Fibroblast of skin of scalp (primary cell): ENCODE results near the gene ZCCHC8. TPM values are rescaled to one million over a fixed set of nuclear protein-coding genes. Genes with fewer than 3 reads are reported as not detected.
"Not testable (repeated sequence)": the region's sequence is repeated elsewhere in the genome, so short reads cannot be mapped to it uniquely, and the experiment has no call there.

ENCODE experiments used
- DNase-seq: peaks from one replicate; pipeline ENCODE4 v3.0.0-alpha.2; 2013
- polyA plus RNA-seq, 2 experiments: library from polyadenylated mRNA; unstranded; fragments of 120-200 nt; gene quantifications; one replicate each; pipeline ENCODE4 v1.2.1, GENCODE V29; 2013; ENCODE audit not compliant: insufficient read length in 2 of 2

The ZCCHC8 gene
- 24.6 TPM for polyA plus RNA-seq (2013, experiment 1 of 2; ENCODE audit: insufficient read length)
- 23.6 TPM for polyA plus RNA-seq (2013, experiment 2 of 2; ENCODE audit: insufficient read length)

DNA sequence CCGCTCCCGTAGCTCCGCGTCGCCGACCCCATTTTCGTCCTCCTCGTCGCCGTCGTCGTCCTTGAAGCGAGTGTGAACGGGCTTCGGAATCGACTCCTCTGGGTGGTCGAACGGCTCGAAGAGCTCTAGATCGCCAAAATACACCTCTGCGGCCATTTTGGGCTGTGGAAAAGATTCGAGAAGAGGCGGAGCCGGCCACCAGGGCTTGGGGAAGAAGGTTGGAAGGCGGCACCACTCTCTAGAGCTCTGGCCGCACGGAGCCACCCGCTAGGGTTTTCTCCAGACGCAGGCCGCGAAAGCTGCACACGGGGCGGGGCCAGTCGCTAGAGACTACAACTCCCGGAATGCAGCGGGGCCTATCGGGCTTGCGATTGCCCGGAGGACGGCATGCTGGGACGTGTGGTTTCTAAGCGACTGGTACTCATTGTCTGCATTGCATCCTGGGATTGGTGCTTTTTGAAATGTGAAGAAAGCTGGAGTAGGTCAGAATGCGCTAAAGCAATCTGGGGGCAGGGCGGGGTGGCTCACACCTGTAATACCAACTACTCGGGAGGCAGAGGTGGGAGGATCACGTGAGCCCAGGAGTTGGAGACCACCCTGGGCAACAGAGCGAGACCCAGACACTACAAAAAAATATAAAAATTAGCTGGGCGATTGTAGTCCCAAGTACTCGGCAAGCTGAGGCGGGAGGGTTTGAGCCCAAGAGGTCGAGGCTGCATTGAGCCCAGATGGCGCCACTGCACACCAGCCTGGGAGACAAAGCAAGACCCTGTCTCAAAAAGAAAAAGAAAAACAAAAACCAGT lies at the start of gene ZCCHC8:
Gene ZCCHC8 (minus strand): TSS at position 248 of the 804 bp plus-strand sequence. CDS start 92 bp downstream, at position 156.
- peak; percentile 98 for DNase-seq

DNA sequence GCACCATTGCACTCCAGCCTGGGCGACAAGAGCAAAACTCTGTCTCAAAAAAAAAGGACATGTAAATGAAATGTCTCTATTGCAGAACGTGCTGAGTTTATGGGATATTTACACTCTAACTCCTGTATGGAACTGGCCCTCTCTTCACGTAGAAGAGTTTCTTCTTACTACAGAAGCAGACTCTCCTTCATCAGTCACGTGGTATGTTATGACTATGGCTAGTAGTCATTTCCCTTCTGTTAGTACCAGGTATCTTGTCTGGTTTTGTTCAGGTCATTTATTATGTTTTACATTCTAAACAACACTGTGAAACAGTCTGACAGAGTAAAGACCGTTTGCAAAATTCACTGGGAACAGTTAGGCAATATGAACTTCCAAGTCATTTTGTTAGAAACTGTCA lies 46.6 kb upstream of the ZCCHC8 start:
- DNase-seq = no peak

DNA sequence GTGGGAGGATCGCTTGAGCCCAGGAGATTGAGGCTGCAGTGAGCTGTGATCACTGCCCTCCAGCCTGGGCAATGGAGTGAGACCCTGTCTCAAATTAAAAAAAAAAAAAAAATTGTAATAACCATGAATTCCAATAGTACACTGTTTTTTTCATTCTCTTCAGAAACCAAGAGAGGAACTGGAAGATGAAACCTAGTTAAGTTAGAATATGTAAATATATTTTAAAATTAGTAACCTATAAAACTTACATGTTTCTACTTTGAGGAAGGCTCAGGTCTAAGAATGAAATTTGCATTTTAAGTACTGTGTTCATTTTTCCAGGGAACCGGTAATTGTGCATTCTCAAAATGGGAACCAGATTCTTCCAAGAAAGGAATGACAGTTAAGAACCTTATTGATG lies 45.1 kb upstream of the ZCCHC8 start:
- DNase-seq = no peak

DNA sequence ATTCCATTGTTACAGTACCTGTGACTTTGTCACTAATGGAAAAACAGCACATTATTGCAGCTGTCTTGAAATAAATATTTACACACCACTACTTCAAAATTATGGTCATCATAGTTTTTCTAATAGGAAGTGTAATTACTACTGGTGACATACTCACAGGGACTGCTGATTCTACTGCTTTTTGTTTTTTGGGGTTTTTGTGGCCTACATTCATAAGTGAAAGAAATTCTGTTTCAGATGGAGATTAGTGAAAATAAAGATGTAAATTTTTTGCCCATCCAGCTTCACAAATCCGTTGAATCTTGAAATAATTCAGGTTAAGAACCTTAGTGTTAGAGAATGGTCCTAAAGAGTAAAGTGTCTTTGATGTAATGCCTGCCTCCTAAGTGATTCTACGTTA lies 43.8 kb upstream of the ZCCHC8 start:
- no peak for DNase-seq

DNA sequence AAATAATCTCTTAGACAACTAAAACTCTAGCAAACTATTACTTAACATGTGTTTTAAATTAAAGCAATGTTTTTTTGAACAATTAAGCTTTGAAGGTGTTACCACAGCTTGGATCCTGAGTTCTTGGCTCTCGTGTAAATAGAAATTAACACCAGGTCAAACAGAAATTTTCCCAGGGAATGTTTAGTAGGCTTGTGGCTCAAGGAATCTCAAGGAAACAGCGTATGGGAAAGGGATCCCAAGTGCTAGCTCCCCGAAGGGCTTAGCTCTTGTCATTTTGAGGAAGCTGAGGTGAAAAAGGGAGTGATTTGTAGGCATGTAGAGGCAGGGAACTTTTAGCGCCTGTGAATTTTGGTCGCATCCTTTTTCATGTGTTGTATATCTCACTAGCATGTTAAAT lies 37.8 kb upstream of the ZCCHC8 start:
- DNase-seq = no peak

DNA sequence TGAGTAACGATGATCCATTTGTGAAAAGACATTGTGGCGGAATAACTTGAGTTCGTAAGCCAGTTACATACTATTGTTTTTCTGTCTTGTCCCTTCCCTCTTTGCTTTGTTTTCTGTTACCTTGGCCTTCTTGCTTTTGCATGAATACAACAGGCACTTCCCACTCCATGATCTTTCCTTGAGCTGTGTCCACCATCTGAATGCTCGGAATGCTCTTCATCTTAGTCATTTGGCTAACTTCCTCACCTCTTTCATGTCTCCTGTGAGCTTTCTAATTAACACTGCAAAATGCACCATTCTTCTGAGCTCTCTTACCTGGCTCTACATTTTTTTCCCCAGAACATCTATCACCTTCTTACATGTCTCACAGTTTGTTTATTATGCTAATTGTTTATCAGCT lies 36.3 kb upstream of the ZCCHC8 start:
- DNase-seq = no peak

DNA sequence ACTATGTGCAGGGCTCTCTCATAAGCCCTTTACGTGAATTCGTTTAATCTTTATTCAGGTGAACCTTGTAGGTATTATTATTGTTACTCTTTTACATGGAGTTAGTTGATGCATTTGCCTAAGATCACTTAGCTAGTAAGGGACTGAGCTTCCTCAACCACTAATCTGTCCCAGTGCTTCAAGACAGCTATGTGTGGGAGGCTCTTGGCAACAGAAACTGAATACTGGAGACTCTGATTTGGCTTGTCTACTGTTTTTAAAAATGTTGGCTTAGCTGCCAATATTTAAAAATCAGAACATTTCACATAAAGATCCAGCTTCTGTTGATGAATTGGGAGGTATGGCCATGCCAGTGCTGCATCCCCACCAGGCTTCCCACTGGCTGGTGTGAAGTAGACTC lies 33.1 kb upstream of the ZCCHC8 start:
- DNase-seq = no peak

DNA sequence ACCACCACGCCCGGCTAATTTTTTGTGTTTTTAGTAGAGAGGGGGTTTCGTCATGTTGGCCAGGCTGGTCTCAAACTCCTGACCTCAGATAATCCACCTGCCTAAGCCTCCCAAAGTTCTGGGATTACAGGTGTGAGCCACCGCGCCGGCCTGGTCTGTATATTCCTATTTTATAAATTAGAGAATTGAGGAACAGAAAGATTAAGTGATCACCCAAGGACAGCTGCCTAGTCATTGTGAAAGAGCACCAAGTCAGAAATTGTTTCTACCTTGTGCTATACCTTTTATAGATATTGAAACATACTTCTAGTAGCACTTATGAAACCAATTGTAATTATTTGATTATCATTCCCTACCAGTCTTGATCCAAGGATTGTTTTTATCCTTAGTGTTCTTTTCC lies 28.3 kb upstream of the ZCCHC8 start:
- DNase-seq = no peak

DNA sequence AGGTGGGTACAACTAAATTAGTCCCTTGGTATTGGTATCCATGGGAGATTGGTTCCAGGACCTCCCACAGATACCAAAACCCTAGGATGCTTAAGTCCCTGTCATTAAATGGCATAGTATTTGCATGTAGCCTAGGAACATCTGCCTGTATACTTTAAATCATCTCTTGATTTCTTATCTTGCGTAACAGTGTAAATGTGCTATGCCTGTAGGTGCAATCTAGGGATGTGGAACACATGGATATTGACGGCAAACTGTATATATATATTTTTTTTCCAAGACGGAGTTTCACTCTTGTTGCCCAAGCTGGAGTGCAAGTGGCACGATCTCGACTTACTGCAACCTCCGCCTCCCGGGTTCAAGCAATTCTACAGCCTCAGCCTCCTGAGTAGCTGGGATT lies 27.9 kb upstream of the ZCCHC8 start:
- no peak for DNase-seq

DNA sequence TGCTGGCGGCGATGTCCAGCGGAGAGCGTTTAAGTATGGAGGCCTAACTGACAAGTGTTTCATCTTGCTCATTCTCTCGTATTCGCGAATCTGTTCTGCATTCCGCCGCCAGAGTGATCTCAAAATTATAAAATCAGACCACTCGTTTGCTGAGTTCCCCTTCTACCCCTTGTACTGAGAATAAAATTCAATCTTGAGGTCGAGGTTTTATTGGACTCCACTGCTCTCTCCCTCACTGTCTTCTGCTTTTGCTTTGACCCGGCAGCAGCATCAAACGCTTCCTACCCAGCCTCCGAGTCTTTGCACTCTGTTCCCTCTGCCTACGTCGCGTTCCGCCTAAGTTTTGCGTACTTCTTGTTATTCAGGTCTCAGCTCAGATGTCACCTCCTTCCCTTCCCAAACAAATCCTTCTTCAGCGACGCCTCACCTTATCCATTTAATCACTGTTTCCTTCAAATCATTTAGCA lies 26.8 kb upstream of the ZCCHC8 start:
- DNase-seq = no peak

DNA sequence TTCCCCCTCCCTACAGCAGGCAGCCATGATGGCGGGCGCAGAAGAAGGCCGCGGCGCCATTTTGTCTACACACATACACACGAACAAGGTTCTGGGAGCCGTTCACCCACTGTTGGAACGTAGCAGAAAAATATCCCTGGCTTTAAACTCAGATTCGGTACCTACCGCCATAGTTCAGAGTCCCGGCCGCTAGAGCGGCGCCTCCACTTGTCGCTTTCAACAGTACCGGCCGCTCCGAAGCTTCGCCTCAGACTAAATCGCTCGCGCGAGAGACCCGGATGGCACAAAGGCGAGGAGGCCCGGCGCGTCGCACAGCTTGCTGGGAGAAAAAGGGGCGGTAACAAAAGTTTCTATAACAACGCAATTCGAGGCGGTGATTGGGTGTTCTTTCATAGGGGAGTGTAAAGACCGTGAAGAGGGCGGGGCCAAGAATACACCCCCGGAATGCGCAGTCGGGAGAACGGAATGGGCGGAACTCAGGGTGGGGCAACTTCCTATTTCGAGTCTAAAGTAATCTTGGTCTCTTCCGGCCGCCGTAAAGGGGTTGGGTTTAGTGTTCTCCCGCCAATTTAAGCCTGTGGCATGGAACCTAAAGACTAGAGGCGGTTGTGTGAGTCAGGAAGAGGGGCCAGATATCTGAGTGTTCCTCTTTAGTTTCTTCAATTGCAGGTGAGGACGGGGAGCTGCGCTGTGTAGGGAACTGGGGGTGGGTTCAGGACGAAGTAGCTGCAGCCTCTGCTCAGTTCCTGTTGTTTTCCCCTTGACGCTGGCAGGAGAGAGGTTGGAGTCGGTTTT lies 26.1 kb upstream of the ZCCHC8 start, which contains the start of the genes KNTC1 and RSRC2:
Gene KNTC1 (plus strand): TSS at position 567 of the 795 bp plus-strand sequence. CDS start 2,815 bp downstream, outside the sequence.
Gene RSRC2 (minus strand): TSS at position 254 of the 795 bp plus-strand sequence. CDS start 83 bp downstream, at position 171.
- peak; percentile 100 for DNase-seq

DNA sequence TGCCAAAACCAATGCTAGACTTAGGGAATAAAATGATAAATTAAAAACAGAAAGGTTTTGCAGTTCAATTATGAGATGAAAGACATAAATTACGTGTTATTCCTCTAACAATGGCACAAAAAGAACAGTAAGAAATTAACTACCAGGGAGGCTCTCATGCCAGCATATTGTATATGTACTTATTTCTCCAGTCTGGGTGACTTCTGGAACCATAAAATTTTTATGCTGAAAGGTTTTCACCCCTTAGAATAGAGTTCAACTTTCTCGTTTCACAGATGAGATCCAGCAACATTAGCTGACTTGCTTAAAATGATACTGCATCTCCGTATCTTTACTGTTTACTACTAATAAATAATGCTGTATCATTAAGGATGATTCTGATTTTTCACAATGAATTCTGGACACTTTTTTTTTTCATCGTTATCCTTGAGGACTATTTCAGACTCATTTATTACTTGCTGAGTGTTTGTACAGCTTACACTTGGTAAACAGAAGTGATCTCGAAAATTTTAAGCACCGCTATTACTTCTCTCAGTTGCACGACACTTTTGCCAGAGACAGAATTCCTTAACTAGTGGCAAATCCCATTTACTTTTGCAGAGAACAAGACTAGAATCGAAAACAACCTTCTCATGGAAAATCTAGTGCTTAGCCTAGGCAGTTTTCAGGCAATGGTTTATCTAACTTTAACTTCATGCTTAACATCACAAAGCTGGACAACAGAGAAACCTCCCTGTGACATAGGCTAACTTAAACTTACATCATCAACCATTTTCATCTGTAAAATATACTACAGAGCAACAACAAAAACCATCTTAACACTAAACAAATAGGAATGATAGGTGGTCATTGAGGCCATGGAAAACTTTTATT lies 23.4 kb upstream of the ZCCHC8 start:
- no peak for DNase-seq

DNA sequence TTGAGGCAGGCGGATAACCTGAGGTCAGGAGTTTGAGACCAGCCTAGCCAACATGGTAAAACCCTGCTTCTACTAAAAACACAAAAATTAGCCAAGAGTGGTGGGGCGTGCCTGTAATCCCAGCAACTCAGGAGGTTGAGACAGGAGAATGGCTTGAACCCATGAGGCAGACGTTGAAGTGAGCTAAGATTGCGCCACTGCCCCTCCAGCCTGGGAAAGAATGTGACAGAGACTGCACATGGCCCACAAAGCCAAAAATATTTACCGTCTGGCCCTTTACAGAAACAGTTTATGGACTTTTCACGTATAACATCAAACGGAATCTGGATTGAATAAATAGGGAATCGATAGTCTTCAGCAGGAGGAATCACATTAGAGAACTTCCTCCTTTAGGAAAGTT lies 22.5 kb upstream of the ZCCHC8 start:
- DNase-seq = peak; percentile 66

DNA sequence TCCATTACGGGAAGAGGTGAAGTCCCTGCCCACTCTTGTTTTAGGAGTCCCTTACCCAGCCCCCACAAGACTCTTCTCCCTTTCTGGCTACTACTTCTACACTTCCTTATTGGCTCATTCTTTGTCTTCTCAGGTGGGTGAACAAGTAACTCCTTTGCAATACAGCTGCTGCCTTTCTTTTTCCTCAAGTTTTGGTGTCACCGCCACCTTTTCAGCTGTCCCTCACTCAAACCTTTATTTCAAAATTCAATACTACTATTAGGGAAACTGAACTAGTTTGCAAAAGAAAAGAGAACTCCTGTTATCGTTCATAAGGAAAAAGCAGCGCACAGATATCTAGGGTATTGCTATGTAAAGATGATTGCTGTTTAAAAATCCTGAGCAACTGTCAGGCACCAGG lies 19.9 kb upstream of the ZCCHC8 start:
- no peak for DNase-seq

DNA sequence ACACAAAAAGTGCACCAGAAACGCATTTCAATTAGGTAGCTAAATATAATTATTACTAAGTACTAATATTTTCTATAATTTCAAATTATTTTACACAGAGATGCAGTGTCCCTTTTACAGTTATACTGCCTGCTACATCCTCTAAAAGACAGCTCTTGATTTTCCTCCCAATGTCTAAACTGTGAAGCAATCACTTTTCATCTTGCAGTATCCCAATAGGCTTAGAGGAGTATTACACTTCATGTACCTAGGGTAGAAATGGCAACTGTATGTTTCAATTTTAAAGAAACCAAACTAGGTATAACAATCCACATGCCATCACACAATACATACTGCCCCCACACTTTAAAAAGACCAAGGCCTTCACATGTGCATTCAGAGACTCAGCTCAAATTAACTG lies 18.7 kb upstream of the ZCCHC8 start:
- DNase-seq = no peak

DNA sequence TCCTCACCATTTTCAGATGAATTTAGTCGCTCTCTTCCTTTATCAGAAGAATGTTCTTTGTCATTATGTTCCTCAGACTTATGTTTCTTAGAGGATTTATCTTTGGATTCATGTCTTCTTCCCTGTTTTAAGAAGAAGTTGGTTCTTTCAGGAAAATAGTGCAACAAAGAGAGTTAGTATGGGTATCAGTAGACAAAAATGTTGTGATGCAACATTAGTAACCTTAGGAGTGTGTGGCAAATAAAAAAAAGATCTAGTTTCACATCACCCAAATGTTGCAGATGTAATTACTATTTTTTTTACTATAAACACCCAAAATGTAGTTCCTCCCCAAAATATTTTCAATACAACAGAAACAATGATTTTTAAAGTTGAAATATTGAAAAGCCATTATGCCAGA lies 18.2 kb upstream of the ZCCHC8 start:
- DNase-seq = no peak

DNA sequence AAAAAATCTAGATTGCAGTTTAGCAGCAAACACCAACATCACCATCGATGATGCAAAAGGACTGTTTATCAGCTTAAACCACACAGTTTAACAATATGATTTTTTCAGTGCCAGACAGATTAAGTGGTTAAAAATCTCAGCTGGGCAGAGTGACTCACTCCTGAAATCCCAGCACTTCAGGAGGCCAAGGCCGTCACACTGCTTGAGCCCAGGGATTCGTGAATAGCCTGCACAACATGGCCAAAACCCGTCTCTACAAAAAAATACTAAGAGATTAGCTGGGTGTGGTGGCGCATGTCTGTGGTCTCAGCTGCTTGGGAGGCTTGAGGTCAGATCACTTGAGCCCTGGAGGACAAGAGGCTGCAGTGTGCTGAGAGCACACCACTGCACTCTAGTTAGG lies 17.1 kb upstream of the ZCCHC8 start:
- DNase-seq = peak; percentile 92

DNA sequence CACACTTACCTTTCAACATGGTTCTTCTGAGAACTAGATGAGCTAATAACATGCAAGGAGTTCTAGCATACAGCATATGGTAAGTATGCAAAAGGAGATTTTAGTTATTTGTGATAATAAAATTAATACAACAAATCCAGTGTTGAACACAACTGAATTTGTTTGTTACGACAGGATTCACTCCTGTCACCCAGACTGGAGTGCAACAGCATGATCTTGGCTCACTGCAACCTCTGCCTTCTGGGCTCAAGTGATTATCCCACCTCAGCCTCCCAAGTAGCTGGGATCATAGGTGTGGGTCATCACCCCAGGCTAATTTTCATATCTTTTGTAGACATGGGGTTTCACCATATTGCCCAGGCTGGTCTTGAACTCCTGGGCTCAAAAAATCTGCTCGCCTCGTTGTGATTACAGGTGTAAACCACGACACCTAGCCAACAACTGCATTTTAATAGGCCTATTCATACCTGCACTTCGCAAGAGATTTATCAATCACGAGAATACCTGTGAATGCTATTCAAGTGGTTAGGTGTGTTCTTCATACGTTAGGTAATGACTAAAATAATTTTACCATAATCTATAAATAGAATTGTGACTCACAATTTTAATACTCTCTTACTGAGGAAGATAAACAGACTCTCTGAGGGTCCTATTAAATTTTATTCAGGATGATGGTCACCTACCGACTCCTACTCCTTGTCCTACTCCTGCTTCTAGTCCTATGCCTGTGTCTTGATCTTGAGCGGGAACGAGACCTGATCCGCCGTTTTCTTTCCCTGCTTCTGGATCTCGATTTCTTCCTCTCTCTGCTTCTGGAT lies 16.0 kb upstream of the ZCCHC8 start:
- no peak for DNase-seq

DNA sequence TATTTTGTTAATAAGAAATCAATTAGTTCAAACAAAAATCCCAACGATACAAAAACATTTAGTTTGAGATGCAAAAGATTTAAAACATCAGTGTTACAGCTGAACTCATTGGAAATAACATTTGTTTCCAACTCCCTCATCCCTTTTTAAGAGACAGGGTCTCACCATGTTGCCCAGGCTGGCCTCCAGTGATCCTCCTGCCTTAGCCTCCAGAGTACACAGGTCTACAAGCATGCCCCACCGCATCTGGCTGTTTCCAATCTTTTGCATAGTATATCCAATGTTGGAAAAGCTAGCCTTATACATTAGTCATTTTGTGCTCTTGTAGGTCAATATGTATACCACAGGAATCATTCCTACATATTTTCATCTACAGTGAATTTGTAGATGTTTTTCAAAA lies 14.5 kb upstream of the ZCCHC8 start:
- DNase-seq = peak; percentile 16

DNA sequence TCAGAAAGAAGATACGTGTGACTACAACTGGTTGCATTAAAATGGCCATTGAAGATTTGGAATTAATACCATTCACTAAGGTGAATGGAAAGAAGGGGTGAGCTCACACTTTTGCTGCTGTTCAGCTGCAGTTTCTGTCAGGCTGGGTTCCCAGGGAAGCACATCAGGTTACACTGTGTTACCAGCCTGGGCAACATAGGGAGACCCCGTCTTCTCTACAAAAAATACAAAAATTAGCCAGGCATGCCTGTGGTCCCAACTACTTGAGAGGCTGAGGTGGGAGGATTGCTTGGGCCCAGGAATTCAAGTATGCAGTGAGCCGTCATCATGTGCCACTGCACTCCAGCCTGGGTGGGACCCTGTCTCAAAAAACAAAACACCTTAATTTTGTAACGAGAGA lies 12.9 kb upstream of the ZCCHC8 start:
- no peak for DNase-seq

DNA sequence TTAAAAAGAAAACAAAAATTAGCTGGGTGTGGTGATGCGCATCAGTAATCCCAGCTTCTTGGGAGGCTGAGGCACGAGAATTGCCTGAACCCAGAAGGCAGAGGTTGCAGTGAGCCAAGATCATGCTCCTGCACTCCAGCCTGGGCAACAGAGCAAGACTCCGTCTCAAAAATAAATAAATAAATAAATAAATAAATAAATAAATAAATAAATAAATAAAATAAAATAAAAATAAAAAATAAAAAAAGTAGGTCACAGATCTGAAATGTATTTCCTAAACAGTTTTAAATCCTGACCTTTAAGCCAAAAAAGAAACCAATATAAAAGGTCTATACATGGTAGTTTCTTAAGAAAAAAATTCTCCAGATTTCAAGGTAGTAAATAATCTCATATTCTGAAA lies 12.3 kb upstream of the ZCCHC8 start:
- DNase-seq = not testable (repeated sequence)
